CD1c-positive myeloid dendritic cell (primary cell): ENCODE measurements around the gene RNF7.
A peak's percentile ranks its signal among the peaks of the same experiment; 100 is the strongest.
"Not testable (repeated sequence)": the region's sequence is repeated elsewhere in the genome, so short reads cannot be mapped to it uniquely, and the experiment has no call there.

Experiments
- DNase-seq: peaks from one replicate; pipeline ENCODE4 v3.0.0-alpha.2; 2016; ENCODE audit errors: extremely low spot score

Gene RNF7

DNA sequence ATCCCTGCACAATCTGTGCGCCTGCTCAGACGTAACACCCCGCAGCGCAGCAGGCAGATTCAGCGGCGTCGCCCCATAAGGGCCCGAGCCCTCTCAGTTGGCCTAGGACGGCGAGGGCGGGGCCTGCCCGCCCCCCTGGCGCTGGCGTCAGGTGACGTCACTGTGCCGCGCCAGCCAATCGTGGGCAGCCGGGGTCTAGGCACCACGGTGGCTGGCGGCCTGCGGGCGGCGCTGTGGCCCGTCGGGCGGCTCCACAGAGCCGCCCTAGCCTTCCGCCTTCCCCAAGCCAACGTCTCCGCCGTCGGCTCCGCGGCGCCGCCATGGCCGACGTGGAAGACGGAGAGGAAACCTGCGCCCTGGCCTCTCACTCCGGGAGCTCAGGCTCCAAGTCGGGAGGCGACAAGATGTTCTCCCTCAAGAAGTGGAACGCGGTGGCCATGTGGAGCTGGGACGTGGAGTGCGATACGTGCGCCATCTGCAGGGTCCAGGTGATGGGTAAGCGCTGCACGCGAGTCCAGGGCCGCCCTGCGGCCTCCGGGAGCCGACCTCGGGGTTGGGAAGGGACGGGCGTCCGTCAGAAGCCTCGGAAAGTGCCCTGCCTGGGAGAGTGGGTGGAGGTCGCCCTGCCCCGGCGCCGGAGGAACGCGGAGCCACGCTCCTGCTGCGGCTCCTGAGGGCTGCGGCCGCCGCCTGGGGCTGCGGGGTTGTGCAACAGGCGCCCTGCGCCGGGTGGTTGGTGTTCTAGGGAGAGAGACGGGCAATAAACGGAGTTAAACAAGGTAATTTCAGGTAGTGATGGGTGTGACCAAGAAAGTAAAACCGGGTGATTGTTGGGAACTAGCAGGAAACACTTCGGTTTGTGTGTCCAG, at the start of gene RNF7:
Gene RNF7 (plus strand): TSS at position 277 of the 869 bp plus-strand sequence. CDS start 44 bp downstream, at position 321.
- peak; percentile 99 for DNase-seq

DNA sequence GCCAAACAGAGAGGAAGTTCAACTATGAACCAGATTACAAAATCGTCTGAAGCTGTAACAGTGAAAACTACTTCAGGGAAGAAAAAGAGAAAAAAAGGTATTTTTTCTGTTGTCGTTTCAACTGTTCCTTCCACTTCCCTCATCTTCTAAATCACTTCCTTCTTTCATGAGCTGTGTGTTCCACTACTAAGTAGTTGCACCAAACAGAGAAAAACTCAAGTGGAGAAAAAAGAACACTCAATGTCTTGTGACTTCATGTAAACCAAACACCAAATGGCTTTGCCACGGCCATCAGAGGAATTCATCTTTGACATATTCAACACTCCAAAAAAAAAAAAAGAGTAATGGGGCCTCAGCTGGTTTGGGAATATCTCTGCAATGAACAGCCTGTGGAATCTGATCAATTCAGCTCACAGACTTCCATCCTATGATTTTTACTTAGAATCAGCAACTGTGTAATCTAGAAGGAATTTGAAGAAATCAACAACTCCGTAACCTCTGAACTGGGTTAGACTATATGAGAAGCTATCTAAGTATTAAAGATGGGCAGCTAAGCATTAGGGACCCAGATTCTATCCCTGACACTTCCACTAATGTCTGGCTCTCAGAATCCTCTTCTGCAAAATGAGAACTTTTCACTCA, 47.5 kb upstream of the RNF7 start:
- peak; percentile 73 for DNase-seq

DNA sequence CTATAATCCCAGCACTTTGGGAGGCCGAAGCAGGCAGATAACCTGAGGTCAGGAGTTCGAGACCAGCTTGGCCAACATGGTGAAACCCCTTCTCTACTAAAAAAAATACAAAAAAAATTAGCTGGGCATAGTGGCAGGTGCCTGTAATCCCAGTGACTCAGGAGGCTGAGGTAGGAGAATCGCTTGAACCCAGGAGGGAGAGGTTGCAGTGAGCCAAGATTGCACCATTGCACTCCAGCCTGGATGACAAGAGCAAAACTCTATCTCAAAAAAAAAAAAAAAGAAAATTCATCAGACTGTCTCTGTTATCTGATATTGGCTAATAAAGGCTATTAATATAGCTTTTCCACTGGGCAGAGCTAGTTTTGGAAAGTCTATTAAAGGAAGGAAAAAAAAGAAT, 46.6 kb upstream of the RNF7 start:
- not testable (repeated sequence) for DNase-seq

DNA sequence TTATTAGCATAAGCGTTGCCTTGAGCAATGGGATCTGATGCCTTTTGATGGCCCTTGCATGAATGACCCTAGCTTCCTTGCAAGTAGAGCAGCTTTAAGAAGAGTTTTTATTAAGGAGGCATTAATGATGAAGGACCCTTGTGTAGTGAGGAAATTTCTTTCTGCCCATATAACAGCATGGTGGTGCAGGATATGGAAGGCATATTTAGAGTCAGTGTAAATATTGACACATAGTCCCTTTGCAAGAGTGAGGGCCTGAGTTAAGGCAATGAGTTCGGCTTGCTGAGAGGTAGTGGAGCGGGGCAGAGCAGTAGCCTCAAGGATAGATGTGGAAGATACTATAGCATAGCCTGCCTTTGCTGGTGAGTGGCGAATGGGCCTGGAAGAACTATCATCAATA, 45.1 kb upstream of the RNF7 start:
- not testable (repeated sequence) for DNase-seq

DNA sequence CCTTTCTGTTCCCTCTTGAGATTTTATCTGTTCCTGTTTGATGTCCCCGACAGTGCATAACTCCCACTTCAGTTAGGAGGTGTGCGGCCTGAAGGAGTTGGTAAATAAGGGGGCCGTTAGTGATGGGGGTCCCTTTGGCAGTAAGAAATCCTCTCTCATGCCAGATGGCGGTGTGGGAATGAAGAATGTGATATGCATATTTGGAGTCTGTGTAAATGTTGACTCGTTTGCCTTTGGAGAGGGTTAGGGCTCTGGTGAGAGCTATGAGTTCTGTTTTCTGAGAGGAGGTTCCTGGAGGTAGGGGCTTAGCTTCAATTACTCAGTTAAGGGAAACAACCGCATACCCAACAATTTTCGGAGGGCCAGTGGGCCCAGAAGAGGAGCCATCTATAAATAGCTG, 38.8 kb upstream of the RNF7 start:
- no peak for DNase-seq

DNA sequence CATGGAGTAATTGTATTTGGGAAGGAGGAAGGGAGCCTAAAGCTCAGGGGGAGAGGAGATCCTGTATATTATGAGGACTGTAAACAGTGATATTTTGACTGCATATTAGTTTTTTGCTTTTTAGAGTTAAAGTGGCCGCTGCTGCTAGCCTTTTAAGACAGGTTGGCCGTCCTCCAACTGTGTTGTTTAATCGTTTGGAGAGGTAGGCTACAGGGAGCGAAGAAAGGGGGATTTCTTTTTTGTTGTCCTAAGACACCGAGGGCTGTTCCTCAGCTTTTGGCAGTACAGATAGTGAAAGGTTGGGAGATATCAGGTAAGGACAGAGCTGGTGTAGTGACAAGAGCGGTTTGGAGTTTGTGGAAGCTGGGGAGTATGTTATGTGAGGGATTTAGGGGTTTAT, 38.2 kb upstream of the RNF7 start:
- DNase-seq = no peak

DNA sequence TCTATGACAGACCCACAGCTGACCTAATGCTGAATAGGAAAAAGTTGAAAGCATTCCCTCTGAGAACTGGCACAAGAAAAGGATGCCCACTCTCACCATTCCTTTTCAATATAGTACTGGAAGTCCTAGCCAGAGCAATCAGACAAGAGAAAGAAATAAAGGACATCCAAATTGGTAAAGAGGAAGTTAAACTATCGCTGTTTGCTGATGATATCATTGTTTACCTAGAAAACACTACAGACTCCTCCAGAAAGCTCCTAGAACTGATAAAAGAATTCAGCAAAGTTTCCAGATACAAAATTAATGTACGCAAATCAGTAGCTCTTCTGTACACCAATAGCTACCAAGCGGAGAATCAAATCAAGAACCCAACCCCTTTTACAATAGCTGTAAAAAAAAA, 34.7 kb upstream of the RNF7 start:
- not testable (repeated sequence) for DNase-seq

DNA sequence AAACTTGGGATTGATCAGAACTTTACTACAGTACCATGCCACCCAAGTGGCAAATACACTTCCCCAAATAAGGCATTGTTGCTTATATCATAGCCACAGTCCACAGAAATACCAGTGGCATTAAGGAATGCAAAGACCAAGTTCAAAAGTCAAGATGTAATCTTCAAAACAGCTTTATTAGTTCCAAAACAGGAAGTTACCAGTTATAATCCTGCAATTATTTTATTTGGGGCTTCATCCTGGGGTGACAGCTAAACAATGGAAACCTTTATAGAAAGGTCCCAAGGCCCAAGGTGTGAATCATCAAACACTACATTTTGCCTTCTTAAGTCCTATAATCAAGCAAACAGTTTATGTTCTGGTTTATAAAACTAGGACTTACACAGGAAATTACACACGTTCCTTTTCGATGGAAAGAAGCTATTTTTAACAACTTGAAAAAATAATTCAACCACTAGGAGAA, 30.3 kb upstream of the RNF7 start:
- DNase-seq = no peak

DNA sequence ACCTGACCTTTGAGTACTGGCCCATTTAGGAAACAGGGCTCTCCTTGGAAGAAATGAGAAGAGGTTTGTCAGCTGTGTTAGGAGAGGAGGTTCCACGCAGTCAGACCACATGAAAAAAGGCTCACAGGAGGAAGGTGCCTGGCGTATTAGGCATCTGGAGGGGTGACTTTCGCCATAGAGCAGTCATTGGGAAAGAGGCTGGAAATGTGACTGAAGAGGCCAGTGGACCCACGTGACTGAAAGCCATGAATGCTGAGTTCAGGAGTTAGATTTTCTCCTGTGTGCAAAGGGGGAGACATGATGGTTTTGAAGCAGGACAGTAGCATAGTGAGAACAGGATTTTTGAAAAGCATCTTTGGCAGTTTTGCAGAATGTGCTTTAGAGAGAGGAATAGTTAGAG, 29.7 kb upstream of the RNF7 start:
- peak; percentile 48 for DNase-seq

DNA sequence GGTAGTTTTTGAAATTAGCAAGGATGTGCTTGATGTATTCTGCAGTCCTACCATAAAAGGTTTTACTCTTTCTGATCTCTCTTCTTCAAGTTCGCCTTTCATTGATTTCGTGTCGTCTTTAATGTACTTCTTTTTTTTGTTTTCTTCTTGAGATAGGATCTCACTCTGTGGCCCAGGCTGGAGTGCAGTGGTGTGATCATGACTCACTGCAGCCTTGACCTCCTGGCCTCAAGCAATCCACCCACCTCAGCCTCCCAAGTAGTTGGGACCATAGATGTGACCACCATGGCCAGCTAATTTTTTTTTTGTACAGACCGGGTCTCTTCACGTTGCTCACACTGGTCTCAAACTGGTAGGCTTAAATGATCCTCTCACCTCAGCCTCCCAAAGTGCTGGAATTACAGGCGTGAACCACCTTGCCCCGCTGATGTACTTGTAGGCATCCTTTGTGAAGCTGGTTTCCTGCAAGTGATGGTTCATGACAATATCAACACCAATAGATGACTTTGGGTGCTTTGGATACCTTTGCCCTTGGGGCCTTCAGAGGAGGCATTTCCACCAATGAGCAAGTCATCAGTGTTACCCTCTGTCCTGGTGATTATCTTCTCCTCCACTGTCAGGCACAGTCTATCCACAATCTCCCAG, 28.9 kb upstream of the RNF7 start:
- no peak for DNase-seq

DNA sequence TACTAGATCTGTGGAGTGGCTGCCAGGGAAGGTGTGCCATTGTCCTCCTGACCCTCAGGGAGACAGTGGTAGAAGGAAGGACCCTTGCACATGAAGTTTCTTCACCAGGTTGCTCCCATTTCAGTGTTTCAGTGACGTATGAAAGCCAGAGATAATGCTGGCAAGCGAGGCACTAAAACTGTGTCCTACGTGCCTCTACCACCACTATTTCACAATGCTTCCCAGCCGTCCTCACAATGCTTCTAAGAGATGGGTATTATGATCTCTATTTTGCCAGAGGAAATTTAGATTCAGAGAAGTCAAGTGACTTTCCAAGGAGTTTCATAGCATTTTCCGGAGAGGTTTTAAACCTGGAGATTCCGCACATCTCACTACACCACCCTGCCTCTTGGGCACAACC, 28.0 kb upstream of the RNF7 start:
- no peak for DNase-seq

DNA sequence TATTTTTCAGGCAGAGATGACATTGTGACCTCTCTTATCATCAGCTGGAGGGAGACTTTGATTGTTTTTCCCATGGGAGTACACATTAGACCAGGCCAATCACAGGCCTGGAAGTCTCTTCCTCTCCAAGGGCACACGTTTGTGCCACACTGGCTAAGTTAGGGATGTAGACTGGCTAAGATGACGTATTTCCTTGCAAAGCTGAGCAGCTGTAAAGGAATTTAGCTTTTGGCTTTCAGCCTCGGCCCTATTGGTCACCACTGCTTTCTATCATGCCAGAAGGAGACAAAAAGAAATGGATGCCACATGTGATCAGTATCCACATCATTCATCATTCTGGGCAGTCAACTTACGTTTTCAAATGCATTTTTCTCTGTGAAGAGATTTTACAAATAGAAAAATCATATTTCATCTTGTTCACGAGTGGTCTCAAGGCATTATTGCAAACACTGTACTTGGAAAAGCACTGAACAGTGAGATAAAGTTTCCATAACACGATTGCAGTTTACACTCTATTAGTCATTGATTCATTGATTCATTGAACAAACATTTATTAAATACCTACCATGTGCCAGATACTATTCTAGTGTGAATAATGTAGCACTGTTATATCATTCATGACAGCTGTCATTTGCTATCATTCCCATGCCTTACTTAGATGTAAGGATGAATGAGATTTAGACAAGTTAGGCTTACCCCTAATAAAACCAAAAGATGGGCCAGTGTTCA, 27.0 kb upstream of the RNF7 start:
- DNase-seq = no peak

DNA sequence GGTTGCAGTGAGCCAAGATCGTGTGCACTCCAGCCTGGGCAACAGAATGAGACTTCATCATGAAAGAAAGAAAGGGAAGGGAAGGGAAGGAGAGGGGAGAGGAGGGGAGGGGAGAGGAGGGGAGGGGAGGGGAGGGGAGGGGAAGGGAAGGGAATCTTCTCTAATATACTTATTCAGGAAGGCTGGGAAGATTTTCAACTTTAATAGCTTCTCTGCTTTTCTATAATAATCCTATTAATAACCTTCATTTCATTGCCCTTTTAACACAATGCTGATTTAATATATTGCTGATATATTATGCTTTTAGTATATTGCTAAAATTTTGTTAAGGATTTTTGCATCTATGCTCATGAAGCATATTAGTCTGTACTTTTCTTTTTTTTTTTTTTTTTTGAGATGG, 23.4 kb upstream of the RNF7 start:
- DNase-seq = no peak

DNA sequence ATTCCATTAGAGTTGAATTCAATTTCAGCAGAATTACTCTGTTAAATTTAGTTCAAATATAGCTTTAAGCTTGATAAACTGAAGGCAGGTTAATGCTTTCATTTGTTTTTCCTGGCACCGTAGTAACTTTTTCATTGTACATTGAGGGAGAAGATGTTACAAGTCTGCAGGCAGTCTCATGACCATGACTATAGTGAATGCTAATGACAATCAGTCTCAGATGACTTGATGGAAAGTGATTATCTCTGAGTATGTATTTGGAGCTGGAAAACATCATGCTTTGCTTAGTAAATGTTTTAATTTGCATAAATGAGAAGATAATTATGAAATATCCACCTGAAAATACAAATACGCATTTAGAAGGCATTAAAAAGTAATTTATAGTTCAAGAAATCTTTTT, 16.0 kb upstream of the RNF7 start:
- DNase-seq = no peak

DNA sequence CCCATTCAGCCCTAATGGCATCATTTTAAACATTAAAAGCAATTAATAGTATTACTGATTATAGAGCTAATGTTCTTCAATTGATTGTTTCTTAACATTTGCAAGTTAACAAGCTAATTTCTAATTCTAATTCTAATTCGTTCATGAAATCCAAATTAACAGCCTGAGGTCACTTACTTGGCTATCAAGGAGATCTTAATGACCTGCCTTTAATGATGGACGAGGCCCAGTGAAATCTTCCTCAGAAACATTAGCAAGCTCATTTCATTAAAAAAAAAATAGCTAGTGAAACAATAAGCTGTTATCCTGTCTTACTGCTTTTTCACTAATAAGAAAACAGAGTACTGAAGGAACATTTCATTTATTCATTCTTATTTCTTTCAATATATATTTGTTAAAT, 15.4 kb upstream of the RNF7 start:
- DNase-seq = no peak

DNA sequence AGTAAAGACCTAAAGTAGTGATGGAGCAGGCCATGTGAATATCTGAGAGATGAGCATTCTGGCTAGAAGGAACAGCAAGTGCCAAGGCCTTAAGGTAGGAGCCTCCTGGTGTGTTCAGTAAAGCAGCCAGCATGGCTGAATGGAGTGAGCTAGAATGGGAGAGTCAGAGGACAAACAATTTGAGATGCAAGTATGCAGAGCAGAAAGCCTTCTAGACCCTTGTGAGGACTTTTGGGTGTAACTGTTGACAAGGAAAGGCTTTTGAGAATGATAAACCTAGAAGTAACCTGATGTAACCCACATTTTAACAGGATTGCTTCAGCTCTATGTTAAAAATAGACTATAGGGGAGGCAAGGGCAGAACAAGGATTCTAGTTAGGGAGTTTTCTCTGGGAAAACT, 14.8 kb upstream of the RNF7 start:
- no peak for DNase-seq

DNA sequence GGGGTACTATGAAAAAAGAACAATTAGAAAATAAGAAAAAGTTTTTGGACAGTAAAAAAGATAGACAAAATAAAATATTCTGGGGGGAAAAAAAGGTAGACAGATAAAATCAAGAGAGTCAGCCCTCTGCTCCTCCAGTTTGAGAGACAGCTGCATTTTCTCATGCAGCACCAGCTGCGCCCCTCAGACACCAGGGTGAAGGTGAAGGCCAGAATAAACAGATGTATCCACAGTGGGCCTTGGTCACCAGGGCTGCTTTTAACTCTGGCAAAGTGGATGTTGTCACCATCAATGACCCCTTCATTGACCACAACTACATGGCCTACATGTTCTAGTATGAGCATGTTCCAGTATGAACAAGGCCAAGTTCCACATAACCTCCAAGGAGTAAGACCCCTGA, 13.9 kb upstream of the RNF7 start:
- DNase-seq = no peak

DNA sequence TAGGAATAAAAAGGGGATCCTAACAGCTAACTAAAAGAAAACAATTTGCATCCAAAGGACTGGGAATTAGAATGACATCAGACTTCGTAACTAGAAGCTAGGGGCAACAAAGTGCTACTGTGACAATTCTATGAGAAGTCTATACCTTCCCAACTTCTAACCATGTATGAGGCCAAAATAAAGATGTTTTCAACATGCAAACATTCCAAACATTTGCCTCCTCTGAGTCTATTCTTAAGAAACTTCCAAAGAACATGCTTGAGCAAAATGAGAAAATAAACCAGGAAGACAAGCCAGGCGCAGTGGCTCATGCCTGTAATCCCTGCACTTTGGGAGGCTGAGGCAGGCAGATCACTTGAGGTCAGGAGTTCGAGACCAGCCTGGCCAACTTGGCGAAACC, 13.1 kb upstream of the RNF7 start:
- no peak for DNase-seq

DNA sequence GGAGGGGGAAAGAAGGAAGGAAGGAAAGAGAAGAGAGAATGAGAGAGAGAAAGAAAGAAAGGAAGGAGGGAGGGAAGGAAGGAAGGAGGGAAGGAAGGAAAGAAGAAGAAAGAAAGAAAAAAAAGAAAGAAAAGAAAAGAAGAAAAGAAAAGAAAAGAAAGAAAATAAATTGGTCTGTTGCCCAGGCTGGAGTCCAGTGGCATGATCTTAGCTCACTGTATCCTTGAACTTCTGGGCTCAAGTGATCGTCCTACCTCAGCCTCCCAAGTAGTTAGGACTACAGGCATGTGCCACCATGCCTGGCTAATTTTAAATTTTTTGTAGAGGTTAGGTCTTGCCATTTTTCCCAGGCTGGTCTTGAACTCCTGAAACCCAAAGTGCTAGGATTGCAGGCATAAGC, 11.6 kb upstream of the RNF7 start:
- no peak for DNase-seq

DNA sequence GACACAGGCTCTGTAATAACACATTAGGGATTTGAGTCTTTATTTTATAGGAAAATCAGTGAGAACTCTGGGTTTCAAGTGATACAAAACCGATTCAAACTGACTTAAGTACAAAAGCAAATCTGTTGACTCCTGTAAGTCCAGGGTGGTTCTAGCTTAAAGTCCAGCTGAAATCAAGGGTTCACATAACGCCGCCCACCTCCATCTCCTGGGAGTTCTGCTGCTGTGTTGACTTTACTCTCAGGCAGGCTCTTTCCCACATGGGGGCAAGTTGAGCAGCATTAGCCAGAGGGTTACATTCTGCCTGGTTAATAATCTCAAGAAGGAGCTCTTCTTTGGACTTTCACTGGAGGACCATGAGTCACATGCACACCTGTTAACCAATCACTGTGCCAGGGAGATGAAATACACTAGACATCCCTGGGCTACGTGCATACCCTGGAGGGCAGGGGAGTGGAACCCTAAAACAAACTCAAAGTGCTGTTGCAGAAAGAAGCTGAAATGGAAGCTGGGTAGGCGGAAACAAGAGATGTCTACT, 9.7 kb upstream of the RNF7 start:
- DNase-seq = no peak

DNA sequence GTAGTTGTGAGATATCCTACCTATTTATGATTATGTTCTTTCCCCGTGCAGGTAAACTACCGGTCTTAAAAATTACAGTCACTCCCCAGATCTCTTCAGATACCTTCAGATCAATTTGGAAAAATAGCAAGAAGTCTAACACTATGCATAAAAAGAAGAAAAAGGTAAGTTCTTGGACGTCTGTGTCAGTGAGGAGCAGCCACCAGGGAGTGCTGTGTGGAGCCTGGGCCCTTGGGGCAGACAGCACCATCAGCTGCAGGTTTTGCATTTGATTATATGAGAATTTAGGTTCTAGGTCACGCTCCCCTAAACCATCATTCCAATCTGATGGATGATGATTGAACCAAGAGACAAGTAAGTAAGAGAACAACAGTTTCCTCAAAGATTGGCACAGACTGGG, 8.9 kb upstream of the RNF7 start:
- no peak for DNase-seq

DNA sequence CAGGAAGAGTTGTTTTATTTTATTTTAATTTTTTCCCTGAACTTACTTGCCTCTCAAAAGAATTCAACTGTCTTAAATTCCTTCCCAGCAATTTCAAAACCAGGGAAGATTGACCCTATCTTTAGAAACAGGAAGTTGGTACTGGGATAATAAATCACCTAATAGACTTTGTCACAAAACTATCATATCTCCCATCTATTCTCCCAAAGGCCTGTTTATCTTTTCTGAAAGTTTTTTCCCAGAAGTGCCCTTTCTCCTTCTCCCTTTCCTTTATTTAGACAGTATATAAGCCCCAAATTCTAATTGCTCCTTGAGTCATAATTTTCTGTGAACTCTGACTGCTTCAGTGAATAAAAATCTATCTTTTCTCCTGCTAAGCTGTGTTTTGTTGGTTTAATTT, 2.9 kb upstream of the RNF7 start:
- DNase-seq = peak; percentile 2
